BLaER1 treated with 17β-estradiol and CSF1 and Interleukin-3, amounts not matched to agents 10 nM and 100 nM (cell line): ENCODE measurements around the gene PHOSPHO2.
"Not testable (repeated sequence)": the region's sequence is repeated elsewhere in the genome, so short reads cannot be mapped to it uniquely, and the experiment has no call there.

ENCODE experiments used
- H3K27ac ChIP-seq, 11 experiments: shearing (Covaris generic); formaldehyde crosslinking; 2 replicates each; pipeline ENCODE4 v1.8.1; 2022
- H3K27me3 ChIP-seq, 11 experiments: shearing (Covaris generic); formaldehyde crosslinking; 2 replicates each; pipeline ENCODE4 v1.8.1; 2022
- H3K36me3 ChIP-seq, 11 experiments: shearing (Covaris generic); formaldehyde crosslinking; 2 replicates each; pipeline ENCODE4 v1.8.1; 2022
- H3K4me1 ChIP-seq, 10 experiments: shearing (Covaris generic); formaldehyde crosslinking; 2 replicates each; pipeline ENCODE4 v1.8.1; 2022
- H3K4me2 ChIP-seq, 11 experiments: shearing (Covaris generic); formaldehyde crosslinking; 2 replicates each; pipeline ENCODE4 v1.8.1; 2022
- H3K4me3 ChIP-seq, 10 experiments: shearing (Covaris generic); formaldehyde crosslinking; 2 replicates each; pipeline ENCODE4 v1.8.1; 2022
- H3K9ac ChIP-seq, 11 experiments: shearing (Covaris generic); formaldehyde crosslinking; 2 replicates each; pipeline ENCODE4 v1.8.1; 2022
- H3K9me3 ChIP-seq, 11 experiments: shearing (Covaris generic); formaldehyde crosslinking; replicated peaks in 1 of 11; 2 replicates each; pipeline ENCODE4 v1.8.1; 2022
- H4K20me1 ChIP-seq, 11 experiments: shearing (Covaris generic); formaldehyde crosslinking; 2 replicates each; pipeline ENCODE4 v1.8.1; 2022
- Cebpa-rat ChIP-seq, 11 experiments: shearing (Covaris generic); IDR thresholded peaks; 2 replicates each; pipeline ENCODE4 v1.8.1; 2022

Gene PHOSPHO2

DNA sequence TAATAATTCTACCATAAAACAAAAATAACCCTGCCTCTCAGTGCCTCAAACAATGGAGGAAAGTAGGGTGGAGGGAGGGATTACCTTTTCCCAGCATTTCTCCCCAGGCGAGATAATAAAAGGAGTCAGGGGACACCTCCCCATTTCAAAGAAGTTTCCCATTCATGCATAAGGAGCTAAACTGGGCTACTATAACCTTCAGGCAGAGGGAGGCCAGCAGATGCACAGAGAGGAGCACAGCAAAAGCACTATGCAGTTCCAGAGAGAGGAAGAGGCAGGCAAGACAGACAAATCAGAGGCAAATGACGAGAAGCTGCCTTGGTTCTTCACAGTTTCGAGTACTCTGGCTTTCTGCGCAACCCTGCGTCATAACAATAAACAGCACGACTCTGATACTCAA is 17.4 kb upstream of the PHOSPHO2 start:
- Histone ChIP-seq H4K20me1 (no peaks in the 10 kb centered on the region), H3K4me2 (no peak overlapping the region)
- TF ChIP-seq Cebpa-rat (IDR thresholded peaks at IDR 0.05), result no peak

GRCh38 chr2:169683054-169683424 is 11.2 kb upstream of the PHOSPHO2 start:
- H3K27me3 ChIP-seq, result no peaks in the 10 kb centered on the region
- no peaks in the 10 kb centered on the region for H4K20me1 ChIP-seq
- no peaks in the 10 kb centered on the region for H3K4me1 ChIP-seq
- H3K4me3 ChIP-seq, result no peak overlapping the region
- no peak overlapping the region for H3K4me2 ChIP-seq
- H3K27ac ChIP-seq, result no peak overlapping the region
- TF ChIP-seq Cebpa-rat (IDR thresholded peaks at IDR 0.05), result no peak
- peaks cover 3 to 17% (median 10%) of the 10 kb centered on the region in 11 experiments; a peak in 20 of 22 replicates for H3K9me3 ChIP-seq
- H3K36me3 ChIP-seq, result no peaks in the 10 kb centered on the region
- H3K9ac ChIP-seq, result no peak overlapping the region

More for the DNA sequence above, 17.4 kb upstream of the PHOSPHO2 start:
- Histone ChIP-seq H3K27ac (no peak overlapping the region), H3K36me3 (no peaks in the 10 kb centered on the region), H3K9me3 (peaks cover 0 to 5% (median 0%) of the 10 kb centered on the region in 11 experiments; a peak in 2 of 22 replicates), H3K27me3 (no peaks in the 10 kb centered on the region), H3K9ac (no peak overlapping the region), H3K4me1 (no peaks in the 10 kb centered on the region), H3K4me3 (no peak overlapping the region)

DNA sequence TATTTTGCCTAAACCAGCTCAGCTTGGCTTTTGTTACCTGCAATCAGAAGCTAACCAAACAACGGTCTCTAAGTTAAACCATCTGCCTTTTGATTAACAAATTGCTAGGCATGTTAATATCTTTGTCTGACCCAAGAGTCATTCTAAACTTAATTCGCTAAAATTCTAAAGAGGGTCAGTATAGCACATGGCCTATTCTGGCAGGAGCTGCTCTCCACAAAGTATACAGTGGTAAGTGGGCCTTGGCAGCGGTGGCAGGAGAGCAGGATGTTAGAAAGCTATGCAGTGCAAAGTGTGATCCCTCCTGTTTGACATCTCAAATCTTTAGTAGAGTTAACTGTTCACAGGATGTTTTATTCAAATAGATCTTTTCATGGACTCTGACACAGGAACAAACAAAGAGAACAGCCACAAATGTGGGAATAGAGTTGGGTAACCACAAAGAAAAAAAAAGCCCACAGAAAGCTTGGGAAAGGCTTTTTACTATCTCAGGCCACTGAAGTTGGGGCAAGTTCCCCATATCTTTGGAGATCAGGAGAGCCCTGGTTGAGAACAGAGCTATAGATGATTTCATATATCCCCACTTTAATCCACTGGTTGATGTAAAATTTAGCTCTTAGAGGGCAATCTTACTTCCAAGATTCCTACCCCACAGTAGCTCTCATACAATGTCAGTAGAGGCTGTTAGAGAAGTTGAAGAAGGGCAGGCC is 10.7 kb upstream of the PHOSPHO2 start:
- H3K27me3 ChIP-seq, result no peaks in the 10 kb centered on the region
- no peak for TF ChIP-seq Cebpa-rat (IDR thresholded peaks at IDR 0.05)
- no peak overlapping the region for H3K9ac ChIP-seq

GRCh38 chr2:169684135-169684565 is 10.1 kb upstream of the PHOSPHO2 start:
- Histone ChIP-seq H3K36me3 (no peaks in the 10 kb centered on the region), H3K9me3 (peaks cover 10 to 28% (median 21%) of the 10 kb centered on the region in 11 experiments; a peak in 21 of 22 replicates), H3K27me3 (no peaks in the 10 kb centered on the region), H4K20me1 (no peaks in the 10 kb centered on the region), H3K4me3 (no peak overlapping the region), H3K27ac (no peak overlapping the region), H3K4me1 (no peaks in the 10 kb centered on the region), H3K9ac (no peak overlapping the region), H3K4me2 (no peak overlapping the region)
- TF ChIP-seq Cebpa-rat (IDR thresholded peaks at IDR 0.05), result no peak

More for the DNA sequence above, 10.7 kb upstream of the PHOSPHO2 start:
- peaks cover 9 to 22% (median 16%) of the 10 kb centered on the region in 11 experiments; a peak in 21 of 22 replicates for H3K9me3 ChIP-seq
- no peaks in the 10 kb centered on the region for H3K4me1 ChIP-seq
- no peak overlapping the region for H3K4me2 ChIP-seq
- no peaks in the 10 kb centered on the region for H4K20me1 ChIP-seq
- H3K36me3 ChIP-seq, result no peaks in the 10 kb centered on the region
- no peak overlapping the region for H3K27ac ChIP-seq
- no peak overlapping the region for H3K4me3 ChIP-seq

DNA sequence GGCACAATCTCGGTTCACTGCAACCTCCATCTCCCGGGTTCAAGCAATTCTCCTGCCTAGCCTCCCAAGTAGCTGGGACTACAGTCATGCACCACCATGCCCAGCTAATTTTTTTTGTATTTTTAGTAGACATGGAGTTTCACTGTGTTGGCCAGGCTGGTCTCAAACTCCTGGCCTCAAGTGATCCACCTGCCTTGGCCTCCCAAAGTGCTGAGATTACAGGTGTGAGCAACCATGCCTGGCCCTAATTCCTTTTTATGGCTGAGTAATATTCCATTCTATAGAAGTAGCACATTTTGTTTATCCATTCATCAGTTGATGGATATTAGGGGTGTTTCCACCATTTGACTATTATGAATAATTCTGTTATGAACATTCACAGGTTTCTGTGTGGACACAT is 9.6 kb upstream of the PHOSPHO2 start:
- H3K4me1 ChIP-seq, H4K20me1 ChIP-seq, H3K27ac ChIP-seq, H3K9ac ChIP-seq, H3K4me3 ChIP-seq, H3K36me3 ChIP-seq, H3K4me2 ChIP-seq, H3K27me3 ChIP-seq: not testable (repeated sequence)
- H3K9me3 ChIP-seq, result peaks cover 10 to 34% (median 26%) of the 10 kb centered on the region in 11 experiments; a peak in 21 of 22 replicates

DNA sequence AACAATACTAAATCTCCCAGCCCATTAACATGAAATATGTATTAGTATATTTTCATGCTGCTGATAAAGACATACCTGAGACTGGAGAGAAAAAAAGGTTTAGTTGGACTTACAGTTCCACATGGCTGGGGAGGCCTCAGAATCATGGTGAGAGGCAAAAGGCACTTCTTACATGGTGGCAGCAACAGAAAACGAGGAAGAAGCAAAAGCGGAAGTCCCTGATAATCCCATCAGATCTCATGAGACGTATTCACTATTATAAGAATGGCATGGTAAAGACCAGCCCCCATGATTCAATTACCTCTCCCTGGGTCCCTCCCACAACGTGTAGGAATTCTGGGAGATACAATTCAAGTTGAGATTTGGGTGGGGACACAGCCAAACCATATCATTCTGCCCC is 7.4 kb upstream of the PHOSPHO2 start:
- not testable (repeated sequence) for H3K4me3 ChIP-seq, H3K36me3 ChIP-seq, H3K27ac ChIP-seq, H4K20me1 ChIP-seq, H3K4me2 ChIP-seq, H3K27me3 ChIP-seq, H3K9ac ChIP-seq, H3K4me1 ChIP-seq
- peaks cover 21 to 53% (median 41%) of the 10 kb centered on the region in 11 experiments; a peak in 21 of 22 replicates for H3K9me3 ChIP-seq

GRCh38 chr2:169687943-169688342 is 6.3 kb upstream of the PHOSPHO2 start:
- peaks cover 21 to 53% (median 41%) of the 10 kb centered on the region in 11 experiments; a peak in 21 of 22 replicates for H3K9me3 ChIP-seq
- not testable (repeated sequence) for H3K36me3 ChIP-seq, H3K4me1 ChIP-seq, H3K27me3 ChIP-seq, H3K4me3 ChIP-seq, H3K4me2 ChIP-seq, H3K27ac ChIP-seq, H4K20me1 ChIP-seq, H3K9ac ChIP-seq

DNA sequence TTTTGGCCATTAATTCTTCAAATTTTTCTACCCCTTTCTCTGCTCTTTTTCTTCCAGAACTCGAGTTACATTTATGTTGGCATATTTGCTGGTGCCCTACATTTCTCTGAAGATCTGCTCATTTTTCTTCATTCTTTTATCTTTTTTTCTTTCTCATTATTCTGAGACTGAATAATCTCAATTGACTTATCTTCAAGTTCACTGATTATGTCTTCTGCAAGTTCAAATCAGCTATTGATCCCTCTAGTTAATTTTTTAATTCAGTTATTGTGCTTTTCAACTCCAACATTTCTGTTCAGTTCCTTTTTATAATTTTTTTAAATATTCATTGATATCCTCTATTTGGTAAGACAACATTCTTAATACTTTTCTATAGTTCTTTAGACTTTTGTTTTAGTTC is 3.3 kb upstream of the PHOSPHO2 start:
- Histone ChIP-seq H3K27ac (no peak overlapping the region), H3K27me3 (no peaks in the 10 kb centered on the region), H3K4me3 (no peak overlapping the region), H3K9ac (no peak overlapping the region), H3K4me1 (peaks cover 13 to 20% (median 15%) of the 10 kb centered on the region in 10 experiments; a peak in 19 of 20 replicates), H3K36me3 (no peaks in the 10 kb centered on the region), H3K9me3 (peaks cover 21 to 53% (median 41%) of the 10 kb centered on the region in 11 experiments; a peak in 21 of 22 replicates), H3K4me2 (no peak overlapping the region), H4K20me1 (no peaks in the 10 kb centered on the region)
- TF ChIP-seq Cebpa-rat (IDR thresholded peaks at IDR 0.05), result no peak

DNA sequence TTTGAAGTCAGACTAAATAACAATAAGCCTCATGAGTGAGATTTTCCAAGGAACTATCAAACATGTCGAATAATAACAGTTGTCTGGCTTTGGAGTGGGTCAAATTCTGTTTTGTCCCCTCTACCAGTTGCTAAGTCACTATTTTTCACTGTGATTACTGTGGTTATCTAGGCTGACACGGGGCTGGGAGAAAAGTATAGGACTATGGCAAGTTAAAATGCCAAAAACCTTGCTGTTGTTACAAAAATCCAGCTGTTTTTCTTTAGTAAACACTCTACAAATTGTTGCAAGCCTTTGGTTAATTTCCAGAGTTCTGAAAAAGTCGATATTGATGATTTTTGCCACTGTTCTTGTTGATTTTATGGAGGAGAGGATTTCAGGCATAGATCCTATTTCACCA is 1.6 kb upstream of the PHOSPHO2 start:
- no peak overlapping the region for H3K27ac ChIP-seq

GRCh38 chr2:169693360-169693759 is 909 bp upstream of the PHOSPHO2 start:
- Histone ChIP-seq H4K20me1 (no peaks in the 10 kb centered on the region), H3K4me3 (no peak overlapping the region), H3K9ac (peak overlapping the region in 1 of 11 experiments; percentile 87; a peak in 1 of 22 replicates)

More for the DNA sequence above, 1.6 kb upstream of the PHOSPHO2 start:
- Histone ChIP-seq H3K4me2 (no peak overlapping the region), H3K27me3 (no peaks in the 10 kb centered on the region), H4K20me1 (no peaks in the 10 kb centered on the region), H3K36me3 (no peaks in the 10 kb centered on the region), H3K9ac (no peak overlapping the region), H3K9me3 (peaks cover 17 to 39% (median 37%) of the 10 kb centered on the region in 11 experiments; a peak in 21 of 22 replicates), H3K4me1 (peaks cover 13 to 20% (median 15%) of the 10 kb centered on the region in 10 experiments; a peak in 19 of 20 replicates), H3K4me3 (no peak overlapping the region)
- TF ChIP-seq Cebpa-rat (IDR thresholded peaks at IDR 0.05), result no peak

More at GRCh38 chr2:169693360-169693759, 909 bp upstream of the PHOSPHO2 start:
- Histone ChIP-seq H3K36me3 (no peaks in the 10 kb centered on the region), H3K9me3 (peaks cover 11 to 33% (median 30%) of the 10 kb centered on the region in 11 experiments; a peak in 20 of 22 replicates), H3K4me2 (peak overlapping the region in 10 of 11 experiments; percentile 81 to 97 (median 90); a peak in 16 of 22 replicates), H3K4me1 (peaks cover 13 to 20% (median 15%) of the 10 kb centered on the region in 10 experiments; a peak in 19 of 20 replicates), H3K27me3 (no peaks in the 10 kb centered on the region), H3K27ac (peak overlapping the region in 3 of 11 experiments; percentile 69 to 92 (median 88); a peak in 3 of 22 replicates)
- no peak for TF ChIP-seq Cebpa-rat (IDR thresholded peaks at IDR 0.05)
